NCI-H1694 (cell line): ENCODE data around the gene LAMP5.

Experiments used
- DNase-seq: peaks from one replicate; lab custom pipeline; 2025; lab: John Stamatoyannopoulos, UW

LAMP5 gene

GRCh38 chr20:9535449-9535848 lies 21.1 kb downstream of the LAMP5 start:
- no peak for DNase-seq

DNA sequence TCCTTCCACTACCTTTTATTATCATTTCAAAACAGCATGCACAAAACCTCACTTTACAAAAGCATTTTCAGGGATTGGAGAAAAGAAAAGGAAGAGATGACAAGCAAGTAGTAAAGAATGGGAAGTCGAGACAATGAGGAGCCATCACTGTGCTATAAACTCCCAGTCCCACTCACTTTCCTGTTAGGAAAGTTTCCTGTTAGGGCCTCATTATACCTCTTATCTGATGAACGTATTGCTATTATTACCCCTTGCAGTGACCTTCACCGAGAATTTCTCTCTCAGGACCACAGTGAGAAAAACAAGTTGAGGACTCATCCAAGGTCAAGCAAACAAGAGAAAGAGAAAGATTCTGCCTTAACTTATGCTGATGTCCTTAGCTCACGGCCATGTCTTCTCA lies 28.8 kb downstream of the LAMP5 start:
- no peak for DNase-seq

- DNase-seq = no peak
These were observed 35.9 kb downstream of the LAMP5 start for GRCh38 chr20:9550283-9550682.

- DNase-seq = no peak
These were observed 36.5 kb downstream of the LAMP5 start for GRCh38 chr20:9550871-9551270.

GRCh38 chr20:9551808-9552550 lies 37.6 kb downstream of the LAMP5 start:
- DNase-seq = no peak

- no peak for DNase-seq
These were observed 41.4 kb downstream of the LAMP5 start for GRCh38 chr20:9555781-9556180.

DNA sequence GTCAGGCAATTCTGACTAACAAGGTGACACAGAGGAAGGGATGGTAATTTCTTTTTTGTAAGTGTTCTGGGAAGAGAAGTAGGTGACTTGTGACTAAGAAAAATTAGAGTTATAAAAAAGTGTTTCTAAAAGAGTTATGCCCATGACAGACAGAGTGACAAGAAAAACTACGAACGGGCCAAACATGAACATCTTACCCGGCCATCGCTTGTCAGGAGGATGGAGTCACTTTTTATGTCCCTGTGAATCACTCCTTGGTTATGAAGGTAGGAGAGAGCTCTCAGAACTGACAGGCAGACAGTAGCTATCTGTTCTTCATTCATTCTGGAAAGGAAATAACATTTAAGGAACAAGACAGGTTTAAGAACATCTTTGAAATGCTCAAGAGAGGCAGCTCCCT lies 43.0 kb downstream of the LAMP5 start:
- no peak for DNase-seq

DNA sequence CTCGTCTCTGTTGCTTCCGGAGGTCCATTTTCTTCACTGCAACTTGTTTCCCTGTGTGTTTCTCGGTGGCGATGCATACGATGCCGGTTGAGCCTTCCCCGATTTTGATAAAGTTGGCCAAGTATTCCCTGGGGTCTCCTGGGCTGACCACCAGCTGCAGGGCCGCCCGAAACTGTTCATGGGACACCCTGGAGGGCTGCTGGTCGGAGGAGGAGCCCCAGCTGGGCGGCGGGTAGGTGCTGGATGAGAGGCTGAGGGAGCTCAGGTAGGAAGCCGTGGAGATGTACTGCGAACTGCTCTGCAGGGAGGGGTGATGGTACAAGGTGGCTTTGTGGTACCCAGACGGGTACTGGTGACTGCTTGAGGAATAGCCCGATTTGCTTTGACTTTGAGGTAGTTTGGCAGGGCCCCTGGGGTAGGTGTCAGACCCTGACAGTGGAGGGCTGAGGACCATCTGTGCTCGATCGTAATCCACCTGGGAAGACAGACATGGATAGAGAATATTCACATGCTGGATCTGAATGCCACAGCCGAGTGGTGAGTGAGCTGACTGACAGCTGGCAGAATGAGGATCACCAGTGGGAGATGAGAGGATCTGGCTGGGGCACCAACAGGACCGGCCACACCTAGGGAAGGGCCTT lies 51.6 kb downstream of the LAMP5 start:
- no peak for DNase-seq

DNA sequence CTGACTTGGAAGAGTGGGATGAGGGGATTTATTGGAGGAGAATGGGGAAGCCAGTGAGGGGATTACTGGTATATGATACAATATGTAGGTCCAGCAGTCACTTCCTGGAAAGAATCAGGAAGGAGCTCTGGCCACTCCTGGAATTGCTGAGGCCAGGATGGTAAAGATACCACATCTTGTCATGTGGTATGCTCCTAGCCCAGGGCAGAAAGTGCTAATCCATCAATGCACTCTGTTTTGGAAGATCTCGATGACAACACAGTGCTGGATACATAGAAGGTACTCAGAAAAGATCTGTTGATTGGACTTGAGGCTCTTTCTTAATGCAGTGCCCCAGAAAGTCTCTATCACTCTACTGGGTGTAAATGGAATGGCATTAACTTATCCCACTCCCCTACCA lies 52.6 kb downstream of the LAMP5 start:
- no peak for DNase-seq

- DNase-seq = no peak
These were observed 56.2 kb downstream of the LAMP5 start for GRCh38 chr20:9570612-9571011.

DNA sequence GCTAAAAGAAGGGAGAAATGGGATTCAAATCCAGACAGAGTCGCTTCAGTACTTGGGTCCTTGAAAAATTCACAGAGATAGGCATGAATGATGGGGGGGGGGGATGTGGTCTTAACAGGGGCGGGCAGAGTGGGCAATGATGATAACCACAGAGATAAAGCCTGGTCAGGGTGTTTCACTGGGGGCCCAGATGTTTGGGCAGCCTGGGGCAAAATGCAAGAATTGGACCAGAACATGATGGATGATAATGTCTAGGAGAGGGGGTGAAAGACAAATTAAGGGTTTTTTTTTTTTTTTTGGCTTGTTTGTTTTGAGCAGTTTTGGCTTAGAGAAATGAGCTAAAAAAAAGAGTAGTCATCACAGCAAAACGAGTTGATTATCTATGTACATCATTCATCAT lies 57.4 kb downstream of the LAMP5 start:
- no peak for DNase-seq

GRCh38 chr20:9572670-9573069 lies 58.3 kb downstream of the LAMP5 start:
- no peak for DNase-seq

DNA sequence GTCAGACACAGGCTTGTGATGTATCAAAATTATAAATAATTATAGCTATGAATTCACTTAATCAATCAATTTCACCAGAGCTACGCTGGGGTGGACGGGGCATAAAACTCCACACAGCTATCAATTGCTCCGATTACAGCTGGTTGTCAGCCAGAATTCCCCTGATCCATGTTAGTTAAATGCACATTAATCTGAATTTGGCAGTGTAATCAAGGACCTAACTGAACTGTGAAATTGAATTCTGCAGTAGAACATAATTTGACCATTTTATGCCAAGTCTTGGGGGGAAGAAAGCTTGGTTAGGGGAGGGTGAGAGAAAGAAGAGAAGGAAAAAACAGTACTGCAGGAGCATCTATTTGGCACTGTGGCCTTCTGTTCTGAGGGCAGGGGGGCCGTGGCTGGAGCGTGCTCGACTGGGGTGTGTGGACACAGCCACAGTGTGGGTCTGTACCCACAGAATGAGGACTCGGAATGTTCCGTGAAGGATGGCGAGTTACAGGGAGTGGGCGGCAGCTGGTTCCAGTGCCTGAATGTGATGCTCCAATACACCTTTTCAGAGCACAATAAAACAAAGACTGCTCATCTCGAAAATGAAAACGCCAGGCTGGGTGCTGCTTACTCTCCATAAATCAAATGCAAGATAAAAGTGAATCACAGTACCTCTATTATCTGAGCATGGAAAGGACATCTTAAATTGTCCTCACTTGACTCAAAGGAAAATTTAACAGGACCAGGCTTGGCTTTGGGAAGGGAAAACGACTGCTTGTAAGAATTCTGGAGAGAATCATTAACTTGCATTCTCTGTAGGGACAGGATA lies 59.2 kb downstream of the LAMP5 start:
- DNase-seq = peak; percentile 51

GRCh38 chr20:9574181-9574580 lies 59.8 kb downstream of the LAMP5 start:
- DNase-seq = no peak

- no peak for DNase-seq
These were observed 60.4 kb downstream of the LAMP5 start for GRCh38 chr20:9574776-9575175.

DNA sequence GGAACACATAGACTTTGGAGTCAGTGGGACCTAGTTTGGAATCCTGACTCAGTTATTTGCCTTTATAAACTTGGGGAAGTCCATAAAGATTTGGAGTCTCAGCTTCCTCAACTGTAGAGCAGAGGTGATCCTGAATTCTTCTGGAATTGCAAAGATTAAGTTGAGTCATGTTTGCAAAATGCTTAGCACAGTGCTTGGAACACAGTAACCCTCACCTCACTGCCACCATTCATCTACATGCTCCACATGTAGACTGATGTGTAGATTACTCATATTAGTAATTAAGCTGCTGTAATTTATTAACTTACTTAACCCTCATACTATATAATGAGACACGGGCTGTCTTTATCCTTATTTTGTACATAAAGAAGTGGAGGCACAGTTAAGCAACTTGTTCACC lies 61.4 kb downstream of the LAMP5 start:
- no peak for DNase-seq

DNA sequence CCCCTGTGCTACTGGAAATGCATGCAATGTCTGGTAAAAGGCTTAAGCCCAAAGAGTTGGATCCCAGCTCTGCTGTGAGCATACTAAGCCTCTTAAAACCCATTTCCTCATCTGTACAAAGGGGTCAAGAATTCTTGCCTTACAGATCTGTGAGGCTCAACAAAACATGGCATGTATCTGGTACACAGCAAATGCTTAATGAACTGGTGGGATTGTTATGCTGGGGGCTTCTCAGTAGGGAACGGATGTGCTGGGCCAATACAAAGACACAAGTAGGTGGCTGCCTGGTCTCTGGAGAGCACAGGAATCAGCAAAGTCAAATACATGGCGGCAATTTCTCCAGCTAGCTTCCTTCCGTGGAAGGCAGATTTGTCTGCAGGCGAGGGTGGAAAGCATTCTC lies 62.3 kb downstream of the LAMP5 start:
- DNase-seq = no peak

GRCh38 chr20:9577397-9577796 lies 63.0 kb downstream of the LAMP5 start:
- DNase-seq = no peak

- no peak for DNase-seq
These were observed 64.2 kb downstream of the LAMP5 start for GRCh38 chr20:9578594-9578993.
